Hepatocyte (in vitro differentiated cells): ENCODE measurements around the gene SYNDIG1. TPM values are rescaled to one million over a fixed set of nuclear protein-coding genes. Genes with fewer than 3 reads are reported as not detected.

Source experiments
- DNase-seq: peaks from one replicate; pipeline ENCODE4 v3.0.0-alpha.2; 2016; ENCODE audit warnings: low spot score
- H2AFZ ChIP-seq: fragments of 200-600 bp; sonication (generic); 2 replicates; pipeline ENCODE4 v1.6.0; 2016; ENCODE audit warnings: antibody characterized with exemption, mild to moderate bottlenecking
- H3K27ac ChIP-seq: fragments of 200-600 bp; sonication (generic); 2 replicates; pipeline ENCODE4 v1.5.1; 2016; ENCODE audit warnings: mild to moderate bottlenecking
- H3K27me3 ChIP-seq: fragments of 200-600 bp; sonication (generic); 2 replicates; pipeline ENCODE4 v1.6.1; 2016
- H3K36me3 ChIP-seq: fragments of 200-600 bp; sonication (generic); replicated peaks from 2 replicates; pipeline ENCODE4 v1.5.1; 2016; ENCODE audit warnings: low read depth; ENCODE audit not compliant: insufficient read depth
- H3K4me1 ChIP-seq: fragments of 200-600 bp; sonication (generic); 2 replicates; pipeline ENCODE4 v1.5.1; 2016; ENCODE audit warnings: mild to moderate bottlenecking, moderate library complexity; ENCODE audit not compliant: insufficient read depth
- H3K4me2 ChIP-seq: fragments of 200-600 bp; sonication (generic); 2 replicates; pipeline ENCODE4 v1.6.0; 2016
- H3K4me3 ChIP-seq: fragments of 200-600 bp; sonication (generic); 2 replicates; pipeline ENCODE4 v1.5.1; 2016; ENCODE audit warnings: mild to moderate bottlenecking
- H3K79me2 ChIP-seq: fragments of 200-600 bp; sonication (generic); 2 replicates; pipeline ENCODE4 v1.6.0; 2017; ENCODE audit warnings: mild to moderate bottlenecking
- H3K9me2 ChIP-seq: fragments of 200-600 bp; sonication (generic); replicated peaks from 2 replicates; pipeline ENCODE4 v1.6.0; 2017; ENCODE audit warnings: mild to moderate bottlenecking; ENCODE audit not compliant: insufficient read depth
- H3K9me3 ChIP-seq: fragments of 200-600 bp; sonication (generic); 2 replicates; pipeline ENCODE4 v1.5.1; 2016; ENCODE audit warnings: low read depth, mild to moderate bottlenecking
- H4K20me1 ChIP-seq: fragments of 200-600 bp; sonication (generic); 2 replicates; pipeline ENCODE4 v1.6.0; 2016; ENCODE audit warnings: mild to moderate bottlenecking; ENCODE audit not compliant: insufficient read depth, poor library complexity, severe bottlenecking
- EZH2 ChIP-seq: fragments of 200-600 bp; sonication (generic); IDR thresholded peaks from 2 replicates; pipeline ENCODE4 v1.6.1; 2016; ENCODE audit warnings: antibody characterized with exemption, mild to moderate bottlenecking, borderline replicate concordance
- EZH2phosphoT487 ChIP-seq: fragments of 200-600 bp; sonication (generic); IDR thresholded peaks from one replicate; pipeline ENCODE4 v1.6.1; 2018; ENCODE audit warnings: antibody characterized with exemption, mild to moderate bottlenecking, low read depth, moderate library complexity; ENCODE audit not compliant: unreplicated experiment, severe bottlenecking
- WGBS: methylation state at CpG from one replicate; pipeline ENCODE4 v1.1.6; 2016; ENCODE audit warnings: low lambda C conversion rate; ENCODE audit errors: missing lambda C conversion rate; 5-methylcytosine and 5-hydroxymethylcytosine counted together
- polyA plus RNA-seq: library from polyadenylated mRNA; unstranded; fragments of >200 nt; fragmentation: Nextera tagmentation; extraction: Ambion mirVana; gene quantifications from 2 replicates; pipeline ENCODE4 v1.2.1, GENCODE V29; 2016
- total RNA-seq: library from RNA; depleted of rRNA; stranded (reverse); fragments of >200 nt; gene quantifications from 2 replicates; pipeline ENCODE4 v1.2.3, GENCODE V29; 2014
- TF ChIP-seq, protein P1 (sequence below): fragments of 200-600 bp; sonication (generic); IDR thresholded peaks from 2 replicates; pipeline ENCODE4 v1.5.1; 2016; ENCODE audit warnings: antibody characterized with exemption, mild to moderate bottlenecking; ENCODE audit not compliant: poor library complexity

Gene SYNDIG1
- total and polyA plus RNA-seq, 2 experiments from 2014 or later, result 1.5 to 2.3 TPM

DNA sequence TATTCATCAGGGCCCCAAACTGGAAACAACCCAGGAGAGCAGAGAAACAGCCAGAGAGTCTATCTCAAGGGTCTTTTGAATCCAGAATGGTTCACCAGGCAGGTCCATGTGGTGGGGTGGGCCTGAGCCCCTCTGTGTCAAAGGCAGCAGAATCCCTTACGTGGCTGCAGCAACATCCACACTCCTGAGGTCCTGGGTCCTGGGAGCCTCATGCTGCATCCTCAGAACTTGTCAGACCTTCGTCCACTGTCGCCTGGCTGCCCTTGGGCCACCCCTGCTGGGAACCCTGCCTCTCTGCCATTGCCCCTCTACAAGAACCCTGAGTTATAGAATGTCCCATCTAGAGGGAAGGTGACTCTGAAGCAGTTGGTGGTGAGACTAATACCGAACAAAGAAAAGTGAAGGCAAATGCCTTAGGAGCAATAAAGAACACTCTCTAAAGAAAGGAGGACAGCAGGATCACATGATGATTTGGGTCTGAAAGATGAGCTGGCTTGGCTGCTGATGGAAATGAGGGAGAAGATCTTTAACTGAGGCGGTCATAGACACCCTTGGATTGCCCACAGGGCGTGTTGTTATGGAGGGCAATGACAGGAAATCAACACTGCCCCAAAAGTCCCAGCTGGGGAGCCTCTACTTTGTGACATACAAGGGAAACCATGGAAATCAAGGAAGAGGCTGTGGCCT, 161.2 kb downstream of the SYNDIG1 start:
- H3K27me3 ChIP-seq, result no peaks in the 10 kb centered on the region
- H3K4me3 ChIP-seq, result no peak overlapping the region
- no peak for DNase-seq
- no peaks in the 10 kb centered on the region for H4K20me1 ChIP-seq
- no peak overlapping the region for H2AFZ ChIP-seq
- H3K4me2 ChIP-seq, result no peak overlapping the region
- no peaks in the 10 kb centered on the region for H3K36me3 ChIP-seq
- 90% methylated on average over 6 of the region's 6 CpGs for WGBS
- H3K27ac ChIP-seq, result no peak overlapping the region
- H3K79me2 ChIP-seq, result no peaks in the 10 kb centered on the region
- H3K9me3 ChIP-seq, result no peaks in the 10 kb centered on the region
- TF ChIP-seq EZH2phosphoT487 (no peak), EZH2 (no peak)
- TF ChIP-seq, protein P1, sequence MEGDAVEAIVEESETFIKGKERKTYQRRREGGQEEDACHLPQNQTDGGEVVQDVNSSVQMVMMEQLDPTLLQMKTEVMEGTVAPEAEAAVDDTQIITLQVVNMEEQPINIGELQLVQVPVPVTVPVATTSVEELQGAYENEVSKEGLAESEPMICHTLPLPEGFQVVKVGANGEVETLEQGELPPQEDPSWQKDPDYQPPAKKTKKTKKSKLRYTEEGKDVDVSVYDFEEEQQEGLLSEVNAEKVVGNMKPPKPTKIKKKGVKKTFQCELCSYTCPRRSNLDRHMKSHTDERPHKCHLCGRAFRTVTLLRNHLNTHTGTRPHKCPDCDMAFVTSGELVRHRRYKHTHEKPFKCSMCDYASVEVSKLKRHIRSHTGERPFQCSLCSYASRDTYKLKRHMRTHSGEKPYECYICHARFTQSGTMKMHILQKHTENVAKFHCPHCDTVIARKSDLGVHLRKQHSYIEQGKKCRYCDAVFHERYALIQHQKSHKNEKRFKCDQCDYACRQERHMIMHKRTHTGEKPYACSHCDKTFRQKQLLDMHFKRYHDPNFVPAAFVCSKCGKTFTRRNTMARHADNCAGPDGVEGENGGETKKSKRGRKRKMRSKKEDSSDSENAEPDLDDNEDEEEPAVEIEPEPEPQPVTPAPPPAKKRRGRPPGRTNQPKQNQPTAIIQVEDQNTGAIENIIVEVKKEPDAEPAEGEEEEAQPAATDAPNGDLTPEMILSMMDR, result no peak
- H3K4me1 ChIP-seq, result no peaks in the 10 kb centered on the region
- no peaks in the 10 kb centered on the region for H3K9me2 ChIP-seq

DNA sequence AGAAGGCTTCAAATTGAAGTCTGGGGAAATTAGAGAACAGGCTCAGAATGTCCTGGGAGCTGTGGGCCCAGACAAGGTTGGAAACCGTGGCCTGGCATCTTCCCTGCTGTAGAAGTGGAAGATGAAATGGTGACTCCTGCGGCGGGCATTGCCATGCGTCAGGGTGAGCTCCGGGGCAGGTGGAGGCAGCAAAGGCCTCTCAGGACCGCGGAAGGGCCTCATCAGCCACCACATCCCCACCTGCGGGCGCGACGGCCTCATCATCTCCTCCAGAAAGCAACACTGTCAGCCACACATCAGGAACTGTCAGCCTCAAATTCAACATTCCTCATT, 161.7 kb downstream of the SYNDIG1 start:
- no peak overlapping the region for H2AFZ ChIP-seq
- no peak for DNase-seq
- no peaks in the 10 kb centered on the region for H3K9me2 ChIP-seq
- no peak for TF ChIP-seq EZH2
- TF ChIP-seq, protein P1, result no peak
- TF ChIP-seq EZH2phosphoT487, result no peak
- no peak overlapping the region for H3K4me2 ChIP-seq
- 98% methylated on average over 11 of the region's 11 CpGs for WGBS
- H3K4me1 ChIP-seq, result no peaks in the 10 kb centered on the region
- H4K20me1 ChIP-seq, result no peaks in the 10 kb centered on the region
- no peaks in the 10 kb centered on the region for H3K9me3 ChIP-seq
- no peaks in the 10 kb centered on the region for H3K27me3 ChIP-seq
- no peak overlapping the region for H3K27ac ChIP-seq
- H3K4me3 ChIP-seq, result no peak overlapping the region
- no peaks in the 10 kb centered on the region for H3K36me3 ChIP-seq
- H3K79me2 ChIP-seq, result no peaks in the 10 kb centered on the region

DNA sequence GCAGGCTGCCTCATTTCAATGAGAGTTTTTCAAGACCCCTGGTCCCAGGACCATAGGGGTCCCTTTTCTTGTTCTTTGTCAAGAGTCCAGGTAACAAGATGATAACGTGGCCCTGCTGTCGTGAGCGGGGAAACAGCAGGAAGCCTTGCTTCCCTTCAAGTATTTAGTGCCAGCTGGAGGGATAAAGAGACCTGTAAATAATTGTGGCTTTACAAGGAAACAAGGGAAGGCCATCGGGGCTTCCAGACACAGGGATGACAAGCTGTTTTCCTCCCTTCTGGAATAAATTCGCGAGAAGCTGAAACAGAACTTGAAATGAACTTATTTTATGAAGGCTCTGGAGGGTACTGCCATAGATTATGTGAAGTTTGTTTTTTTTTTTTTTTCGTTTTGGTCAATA, 163.2 kb downstream of the SYNDIG1 start:
- WGBS, result 56% methylated on average over 7 of the region's 7 CpGs
- no peak for DNase-seq
- TF ChIP-seq, protein P1, result no peak
- TF ChIP-seq EZH2 (no peak), EZH2phosphoT487 (no peak)
- H3K27ac ChIP-seq, result no peak overlapping the region
- no peaks in the 10 kb centered on the region for H4K20me1 ChIP-seq
- no peaks in the 10 kb centered on the region for H3K4me1 ChIP-seq
- no peaks in the 10 kb centered on the region for H3K27me3 ChIP-seq
- H3K4me2 ChIP-seq, result no peak overlapping the region
- H3K79me2 ChIP-seq, result no peaks in the 10 kb centered on the region
- H3K9me2 ChIP-seq, result no peaks in the 10 kb centered on the region
- H3K4me3 ChIP-seq, result no peak overlapping the region
- H3K9me3 ChIP-seq, result no peaks in the 10 kb centered on the region
- no peaks in the 10 kb centered on the region for H3K36me3 ChIP-seq
- H2AFZ ChIP-seq, result no peak overlapping the region

DNA sequence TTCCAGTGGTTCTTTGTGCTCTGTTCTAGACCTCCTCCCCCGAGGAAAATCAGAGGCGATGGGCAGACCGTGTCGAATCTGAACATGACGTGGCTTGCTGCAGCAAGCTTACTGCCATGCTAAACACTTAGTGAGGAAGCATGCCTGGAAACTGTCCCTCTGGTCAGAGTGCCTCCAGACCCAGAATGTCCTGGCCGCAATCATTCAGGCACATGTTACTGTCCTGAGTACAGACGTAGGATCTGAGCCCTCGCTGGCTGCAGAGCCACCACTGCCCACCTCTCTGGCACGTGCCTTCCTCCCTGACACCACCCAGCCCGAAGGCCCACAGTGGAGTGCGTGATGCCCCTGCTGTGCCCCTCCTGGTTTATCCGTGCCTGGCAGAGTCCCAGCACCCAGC, 163.6 kb downstream of the SYNDIG1 start:
- H3K4me3 ChIP-seq, result no peak overlapping the region
- 73% methylated on average over 12 of the region's 12 CpGs for WGBS
- no peak overlapping the region for H2AFZ ChIP-seq
- H4K20me1 ChIP-seq, result no peaks in the 10 kb centered on the region
- H3K79me2 ChIP-seq, result no peaks in the 10 kb centered on the region
- H3K9me2 ChIP-seq, result no peaks in the 10 kb centered on the region
- H3K27me3 ChIP-seq, result no peaks in the 10 kb centered on the region
- no peak for DNase-seq
- H3K9me3 ChIP-seq, result no peaks in the 10 kb centered on the region
- no peak overlapping the region for H3K27ac ChIP-seq
- TF ChIP-seq EZH2 (no peak), EZH2phosphoT487 (no peak)
- TF ChIP-seq, protein P1, result no peak
- no peak overlapping the region for H3K4me2 ChIP-seq
- no peaks in the 10 kb centered on the region for H3K4me1 ChIP-seq
- H3K36me3 ChIP-seq, result no peaks in the 10 kb centered on the region
